Endothelial cell of umbilical vein (primary cell): ENCODE data around the gene ADAMTS12. TPM values are rescaled to one million over a fixed set of nuclear protein-coding genes. Genes with fewer than 3 reads are reported as not detected.

Experiments
- BruUV-seq: library from RNA; stranded (reverse); fragments of 400-500 nt; replicated peaks from 2 replicates; lab custom pipeline; 2021; lab: Mats Ljungman, UMichigan
- CTCF ChIA-PET: fragments of 300-600, 350-600 bp; sonication (Branson Sonifier 250); formaldehyde crosslinking; loops from one replicate; lab custom pipeline; 2021; ENCODE audit warnings: antibody characterized with exemption, inconsistent platforms; lab: Charles Lee
- POLR2A ChIA-PET: fragments of 300-600, 350-600 bp; sonication (Branson Sonifier 250); formaldehyde crosslinking; loops from one replicate; lab custom pipeline; 2021; ENCODE audit warnings: antibody characterized with exemption, inconsistent platforms; lab: Charles Lee
- DNase-seq: peaks from one replicate; pipeline ENCODE4 v3.0.0-alpha.2; 2011; ENCODE audit warnings: low read depth, low spot score
- FAIRE-seq: peaks from 2 replicates; lab custom pipeline; 2011; peaks lifted over from hg19 to GRCh38; lab: Jason Lieb, UNC
- H2AFZ ChIP-seq: 2 replicates; pipeline ENCODE4 v1.6.0; 2012; ENCODE audit warnings: low read depth, low read length, control low read depth, inconsistent platforms
- H3K27ac ChIP-seq: 2 replicates; pipeline ENCODE4 v1.5.1; 2011; ENCODE audit warnings: low read depth, mild to moderate bottlenecking, control low read depth, low read length, moderate library complexity; ENCODE audit not compliant: insufficient read depth
- H3K27me3 ChIP-seq, 2 experiments: 2 replicates each; pipeline versions ENCODE4 v1.6.0 to v1.6.1; 2011; ENCODE audit warnings: low read length in 2 of 2, mixed read lengths in 1 of 2; ENCODE audit not compliant: control insufficient read depth in 2 of 2, insufficient read depth in 2 of 2
- H3K36me3 ChIP-seq, 2 experiments: 2 replicates in 1 of 2; 3 replicates in 1 of 2; pipeline ENCODE4 v1.5.1; 2011; ENCODE audit warnings: low read length in 2 of 2, mild to moderate bottlenecking in 1 of 2, moderate library complexity in 1 of 2; ENCODE audit not compliant: control insufficient read depth in 2 of 2, insufficient read depth in 2 of 2; ENCODE audit errors: extremely low read depth in 1 of 2
- H3K4me1 ChIP-seq: 3 replicates; pipeline ENCODE4 v1.5.1; 2011; ENCODE audit warnings: mild to moderate bottlenecking, low read length; ENCODE audit not compliant: control insufficient read depth, insufficient read depth; ENCODE audit errors: extremely low read depth
- H3K4me2 ChIP-seq: 2 replicates; pipeline ENCODE4 v1.6.1; 2011; ENCODE audit warnings: low read length, control low read depth, mixed read lengths; ENCODE audit not compliant: insufficient read depth
- H3K4me3 ChIP-seq, 3 experiments: fragments of 200-600 bp in 1 of 3; sonication (generic), shearing (Covaris generic) in 1 of 3; replicated peaks in 1 of 3; 2 replicates each; pipeline ENCODE4 v1.5.1; 2011 to 2016; ENCODE audit warnings: control low read depth in 3 of 3, low read length in 3 of 3, mild to moderate bottlenecking in 2 of 3, inconsistent platforms in 1 of 3, low read depth in 1 of 3, moderate library complexity in 1 of 3; ENCODE audit not compliant: insufficient read depth in 1 of 3
- H3K79me2 ChIP-seq: 2 replicates; pipeline ENCODE4 v1.6.0; 2012; ENCODE audit warnings: low read length, inconsistent platforms; ENCODE audit not compliant: control insufficient read depth, insufficient read depth
- H3K9ac ChIP-seq: replicated peaks from 2 replicates; pipeline ENCODE3; 2011; ENCODE audit warnings: low read length, control low read depth; ENCODE audit not compliant: insufficient read depth; ENCODE audit errors: extremely low read depth
- H3K9me1 ChIP-seq: replicated peaks from 3 replicates; pipeline ENCODE4 v1.6.0; 2011; ENCODE audit warnings: mild to moderate bottlenecking, low read length; ENCODE audit not compliant: control insufficient read depth, insufficient read depth; ENCODE audit errors: extremely low read depth
- H3K9me3 ChIP-seq: replicated peaks from 2 replicates; pipeline ENCODE4 v1.5.1; 2012; ENCODE audit warnings: low read length, inconsistent platforms; ENCODE audit not compliant: control insufficient read depth, insufficient read depth
- H4K20me1 ChIP-seq: replicated peaks from 2 replicates; pipeline ENCODE3; 2011; ENCODE audit warnings: mild to moderate bottlenecking, low read length; ENCODE audit not compliant: control insufficient read depth, insufficient read depth; ENCODE audit errors: extremely low read depth
- EZH2 ChIP-seq: IDR thresholded peaks from 2 replicates; pipeline ENCODE4 v1.6.1; 2012; ENCODE audit warnings: borderline replicate concordance, low read depth, mild to moderate bottlenecking, moderate library complexity, low read length, inconsistent platforms; ENCODE audit not compliant: severe bottlenecking
- FOS ChIP-seq: IDR thresholded peaks from 2 replicates; pipeline ENCODE4 v1.6.1; 2011; ENCODE audit warnings: mild to moderate bottlenecking, low read length, moderate library complexity, borderline replicate concordance; ENCODE audit not compliant: insufficient read depth
- GATA2 ChIP-seq: IDR thresholded peaks from 2 replicates; pipeline ENCODE4 v1.7.0; 2011; ENCODE audit warnings: low read depth, mild to moderate bottlenecking, moderate library complexity, mixed read lengths, low read length; ENCODE audit not compliant: insufficient read length, insufficient read depth
- JUN ChIP-seq: IDR thresholded peaks from 2 replicates; pipeline ENCODE4 v1.6.1; 2011; ENCODE audit warnings: borderline replicate concordance, low read depth; ENCODE audit not compliant: insufficient read length, insufficient read depth
- MYC ChIP-seq: IDR thresholded peaks from one replicate; pipeline ENCODE4 v1.6.1; 2011; ENCODE audit warnings: mild to moderate bottlenecking, low read depth, low read length
- POLR2A ChIP-seq: IDR thresholded peaks from 2 replicates; pipeline ENCODE4 v1.6.1; 2012; ENCODE audit warnings: low read depth, mild to moderate bottlenecking, control low read depth, low read length
- POLR2AphosphoS5 ChIP-seq: IDR thresholded peaks from 2 replicates; pipeline ENCODE4 v1.6.1; 2012; ENCODE audit warnings: low read depth, mild to moderate bottlenecking, control low read depth, low read length, moderate library complexity; ENCODE audit not compliant: insufficient read depth
- dilution Hi-C: fragments of 300-500 bp; cut with MboI; formaldehyde crosslinking; loops from one replicate; pipeline ENCODE4 v1.15.0; 2019; ENCODE audit warnings: low sequenced_read_pairs; ENCODE audit not compliant: extremely low pct_ligation_motif_present
- intact Hi-C: fragments of 100-400 bp; cut with micrococcal nuclease; formaldehyde crosslinking; loops from one replicate; pipeline ENCODE4 v1.10.0; 2022
- polyA plus RNA-seq, 4 experiments: library from polyadenylated mRNA; depleted of rRNA in 3 of 4; stranded (reverse) in 3 of 4; unstranded in 1 of 4; fragments of >200 nt; gene quantifications; 2 replicates each; pipeline versions ENCODE4 v1.2.1 to v1.2.3, GENCODE V29; 2011 to 2012; ENCODE audit warnings: missing spikeins in 1 of 4
- small RNA-seq: library from RNA; depleted of rRNA; stranded (forward); fragments of <200 nt; gene quantifications from one replicate; pipeline ENCODE3, GENCODE V24; 2012; ENCODE audit warnings: low replicate concordance, low read depth; ENCODE audit not compliant: insufficient read depth, insufficient read length
- total RNA-seq: library from RNA; stranded (reverse); gene quantifications from 2 replicates; pipeline ENCODE4 v1.2.3, GENCODE V29; 2021
- TF ChIP-seq, protein P1 (sequence below), 2 donors: IDR thresholded peaks; 1 replicate in 1 of 2; 2 replicates in 1 of 2; pipeline ENCODE4 v1.5.1; 2011; ENCODE audit warnings: low read length in 2 of 2, mild to moderate bottlenecking in 2 of 2, moderate library complexity in 2 of 2, control low read depth in 1 of 2, inconsistent platforms in 1 of 2, low read depth in 1 of 2; ENCODE audit not compliant: insufficient read depth in 1 of 2; ENCODE audit errors: extremely low read depth in 1 of 2
- TF ChIP-seq, protein P2 (sequence below): IDR thresholded peaks from 2 replicates; pipeline ENCODE4 v1.6.1; 2011; ENCODE audit not compliant: insufficient read depth, insufficient read length

The ADAMTS12 gene
- total and polyA plus RNA-seq, 2 donors (not counting 3 experiments of a cell fraction or from before 2014, with no cell fraction given) = 0.88 TPM; not detected in 1

DNA sequence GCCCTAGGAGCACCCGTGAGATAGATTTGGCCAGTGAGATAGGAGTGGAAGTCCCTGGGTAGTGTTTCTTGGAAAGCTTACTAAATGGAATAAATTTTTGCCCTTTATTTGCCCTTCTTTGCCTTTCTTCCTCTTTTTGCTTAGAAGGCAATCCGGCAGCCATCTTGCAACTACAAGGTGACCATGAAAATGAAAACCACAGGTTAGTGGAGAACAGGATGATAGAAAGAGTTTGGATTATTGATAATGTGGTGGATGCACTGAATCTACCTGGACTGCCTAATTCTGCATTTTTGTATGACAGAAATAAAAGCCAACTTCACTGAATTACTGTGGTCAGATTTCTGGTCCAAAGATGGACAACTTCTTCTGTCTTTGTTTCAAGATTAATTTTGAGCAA is 417.8 kb downstream of the ADAMTS12 start:
- dilution Hi-C loops (no loop called here), intact Hi-C loops (no loop called here)
- Histone ChIP-seq H3K27me3 (no peaks in the 10 kb centered on the region), H3K4me1 (no peaks in the 10 kb centered on the region), H3K27ac (no peak overlapping the region), H3K36me3 (peaks cover 4 to 13% of the 10 kb centered on the region in 2 experiments), H3K9ac (no peak overlapping the region), H3K4me2 (no peak overlapping the region), H3K4me3 (no peak overlapping the region), H3K79me2 (no peaks in the 10 kb centered on the region), H2AFZ (no peak overlapping the region), H4K20me1 (no peaks in the 10 kb centered on the region), H3K9me1 (no peaks in the 10 kb centered on the region), H3K9me3 (no peaks in the 10 kb centered on the region)
- CTCF ChIA-PET = no interaction called here
- DNase-seq = no peak
- TF ChIP-seq EZH2 = no peak
- TF ChIP-seq, protein P1, sequence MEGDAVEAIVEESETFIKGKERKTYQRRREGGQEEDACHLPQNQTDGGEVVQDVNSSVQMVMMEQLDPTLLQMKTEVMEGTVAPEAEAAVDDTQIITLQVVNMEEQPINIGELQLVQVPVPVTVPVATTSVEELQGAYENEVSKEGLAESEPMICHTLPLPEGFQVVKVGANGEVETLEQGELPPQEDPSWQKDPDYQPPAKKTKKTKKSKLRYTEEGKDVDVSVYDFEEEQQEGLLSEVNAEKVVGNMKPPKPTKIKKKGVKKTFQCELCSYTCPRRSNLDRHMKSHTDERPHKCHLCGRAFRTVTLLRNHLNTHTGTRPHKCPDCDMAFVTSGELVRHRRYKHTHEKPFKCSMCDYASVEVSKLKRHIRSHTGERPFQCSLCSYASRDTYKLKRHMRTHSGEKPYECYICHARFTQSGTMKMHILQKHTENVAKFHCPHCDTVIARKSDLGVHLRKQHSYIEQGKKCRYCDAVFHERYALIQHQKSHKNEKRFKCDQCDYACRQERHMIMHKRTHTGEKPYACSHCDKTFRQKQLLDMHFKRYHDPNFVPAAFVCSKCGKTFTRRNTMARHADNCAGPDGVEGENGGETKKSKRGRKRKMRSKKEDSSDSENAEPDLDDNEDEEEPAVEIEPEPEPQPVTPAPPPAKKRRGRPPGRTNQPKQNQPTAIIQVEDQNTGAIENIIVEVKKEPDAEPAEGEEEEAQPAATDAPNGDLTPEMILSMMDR (IDR thresholded peaks at IDR 0.05; ENCODE audit: extremely low read depth in 1 of 2, insufficient read depth in 1 of 2, low read depth in 1 of 2, low read length in 2 of 2) = no peak
- TF ChIP-seq FOS = no peak
- TF ChIP-seq POLR2A = no peak
- TF ChIP-seq JUN = no peak
- TF ChIP-seq, protein P2, sequence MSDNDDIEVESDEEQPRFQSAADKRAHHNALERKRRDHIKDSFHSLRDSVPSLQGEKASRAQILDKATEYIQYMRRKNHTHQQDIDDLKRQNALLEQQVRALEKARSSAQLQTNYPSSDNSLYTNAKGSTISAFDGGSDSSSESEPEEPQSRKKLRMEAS = no peak
- TF ChIP-seq GATA2 = no peak
- no peak for TF ChIP-seq MYC
- TF ChIP-seq POLR2AphosphoS5 = no peak
- POLR2A ChIA-PET = no interaction called here
- no peak for FAIRE-seq
- no TSS peak for BruUV-seq

Small RNA genes within 50 kb of the gene (small RNA-seq; reads per million reads assigned to genes)
- not detected for gene RNU6-923P

Other genes starting within 250 kb of the ADAMTS12 start
- gene RXFP3, start 44.4 kb upstream of the ADAMTS12 start, total RNA-seq = not detected in 2 replicates
- gene RXFP3, start 44.4 kb upstream of the ADAMTS12 start, polyA plus RNA-seq = not detected in 2 replicates
- not detected in 2 replicates for gene SLC45A2, start 92.7 kb upstream of the ADAMTS12 start, total RNA-seq
- not detected in 2 replicates for gene SLC45A2, start 92.7 kb upstream of the ADAMTS12 start, polyA plus RNA-seq
- 8.3 and 8.7 TPM in 2 replicates for gene AMACR, start 116.1 kb upstream of the ADAMTS12 start, total RNA-seq
- 6.7 and 7.1 TPM in 2 replicates for gene AMACR, start 116.1 kb upstream of the ADAMTS12 start, polyA plus RNA-seq
- gene C1QTNF3, start 151.2 kb upstream of the ADAMTS12 start, total RNA-seq = 1.6 and 2.0 TPM in 2 replicates
- 1.3 and 1.6 TPM in 2 replicates for gene C1QTNF3, start 151.2 kb upstream of the ADAMTS12 start, polyA plus RNA-seq